ENCODE results near the gene TFDP1.

- TF ChIP-seq CTCF (conservative IDR thresholded peaks at IDR 0.05 in 1 of 2, IDR thresholded peaks at IDR 0.05 in 1 of 2; ENCODE audit: low read depth in 1 of 2, low read length in 2 of 2) (no peak), EZH2 (IDR thresholded peaks at IDR 0.05; ENCODE audit: low read length, missing control alignments) (no peak)
Measured at GRCh38 chr13:113560645-113561416, 23.7 kb upstream of the TFDP1 start.

Measured in fibroblast of lung (primary cell).